Hepatocyte (in vitro differentiated cells): ENCODE results near the gene CEP135. TPM values are rescaled to one million over a fixed set of nuclear protein-coding genes. Genes with fewer than 3 reads are reported as not detected.

Experiments used
- DNase-seq: peaks from one replicate; pipeline ENCODE4 v3.0.0-alpha.2; 2016; ENCODE audit warnings: low spot score
- H2AFZ ChIP-seq: fragments of 200-600 bp; sonication (generic); 2 replicates; pipeline ENCODE4 v1.6.0; 2016; ENCODE audit warnings: antibody characterized with exemption, mild to moderate bottlenecking
- H3K27ac ChIP-seq: fragments of 200-600 bp; sonication (generic); 2 replicates; pipeline ENCODE4 v1.5.1; 2016; ENCODE audit warnings: mild to moderate bottlenecking
- H3K27me3 ChIP-seq: fragments of 200-600 bp; sonication (generic); 2 replicates; pipeline ENCODE4 v1.6.1; 2016
- H3K36me3 ChIP-seq: fragments of 200-600 bp; sonication (generic); replicated peaks from 2 replicates; pipeline ENCODE4 v1.5.1; 2016; ENCODE audit warnings: low read depth; ENCODE audit not compliant: insufficient read depth
- H3K4me1 ChIP-seq: fragments of 200-600 bp; sonication (generic); 2 replicates; pipeline ENCODE4 v1.5.1; 2016; ENCODE audit warnings: mild to moderate bottlenecking, moderate library complexity; ENCODE audit not compliant: insufficient read depth
- H3K4me2 ChIP-seq: fragments of 200-600 bp; sonication (generic); 2 replicates; pipeline ENCODE4 v1.6.0; 2016
- H3K4me3 ChIP-seq: fragments of 200-600 bp; sonication (generic); 2 replicates; pipeline ENCODE4 v1.5.1; 2016; ENCODE audit warnings: mild to moderate bottlenecking
- H3K79me2 ChIP-seq: fragments of 200-600 bp; sonication (generic); 2 replicates; pipeline ENCODE4 v1.6.0; 2017; ENCODE audit warnings: mild to moderate bottlenecking
- H3K9me2 ChIP-seq: fragments of 200-600 bp; sonication (generic); replicated peaks from 2 replicates; pipeline ENCODE4 v1.6.0; 2017; ENCODE audit warnings: mild to moderate bottlenecking; ENCODE audit not compliant: insufficient read depth
- H3K9me3 ChIP-seq: fragments of 200-600 bp; sonication (generic); 2 replicates; pipeline ENCODE4 v1.5.1; 2016; ENCODE audit warnings: low read depth, mild to moderate bottlenecking
- H4K20me1 ChIP-seq: fragments of 200-600 bp; sonication (generic); 2 replicates; pipeline ENCODE4 v1.6.0; 2016; ENCODE audit warnings: mild to moderate bottlenecking; ENCODE audit not compliant: insufficient read depth, poor library complexity, severe bottlenecking
- CTCF ChIP-seq: fragments of 200-600 bp; sonication (generic); IDR thresholded peaks from 2 replicates; pipeline ENCODE4 v1.5.1; 2016; ENCODE audit warnings: antibody characterized with exemption, mild to moderate bottlenecking; ENCODE audit not compliant: poor library complexity
- EZH2 ChIP-seq: fragments of 200-600 bp; sonication (generic); IDR thresholded peaks from 2 replicates; pipeline ENCODE4 v1.6.1; 2016; ENCODE audit warnings: antibody characterized with exemption, mild to moderate bottlenecking, borderline replicate concordance
- EZH2phosphoT487 ChIP-seq: fragments of 200-600 bp; sonication (generic); IDR thresholded peaks from one replicate; pipeline ENCODE4 v1.6.1; 2018; ENCODE audit warnings: antibody characterized with exemption, mild to moderate bottlenecking, low read depth, moderate library complexity; ENCODE audit not compliant: unreplicated experiment, severe bottlenecking
- WGBS: methylation state at CpG from one replicate; pipeline ENCODE4 v1.1.6; 2016; ENCODE audit warnings: low lambda C conversion rate; ENCODE audit errors: missing lambda C conversion rate; 5-methylcytosine and 5-hydroxymethylcytosine counted together
- polyA plus RNA-seq: library from polyadenylated mRNA; unstranded; fragments of >200 nt; fragmentation: Nextera tagmentation; extraction: Ambion mirVana; gene quantifications from 2 replicates; pipeline ENCODE4 v1.2.1, GENCODE V29; 2016
- total RNA-seq: library from RNA; depleted of rRNA; stranded (reverse); fragments of >200 nt; gene quantifications from 2 replicates; pipeline ENCODE4 v1.2.3, GENCODE V29; 2014

The CEP135 gene
- total and polyA plus RNA-seq, 2 experiments from 2014 or later, result 3.1 to 7.7 TPM

GRCh38 chr4:55941881-55942396, 6.8 kb upstream of the CEP135 start:
- Histone ChIP-seq H3K36me3 (no peaks in the 10 kb centered on the region), H3K4me1 (no peaks in the 10 kb centered on the region), H3K79me2 (no peaks in the 10 kb centered on the region), H3K9me2 (no peaks in the 10 kb centered on the region), H4K20me1 (no peaks in the 10 kb centered on the region), H3K27ac (no peak overlapping the region), H3K9me3 (no peaks in the 10 kb centered on the region), H3K4me2 (no peak overlapping the region), H3K27me3 (no peaks in the 10 kb centered on the region), H3K4me3 (no peak overlapping the region), H2AFZ (no peak overlapping the region)
- DNase-seq, result no peak
- 97% methylated on average over 3 of the region's 3 CpGs for WGBS
- TF ChIP-seq CTCF (no peak), EZH2 (no peak), EZH2phosphoT487 (no peak)

- Histone ChIP-seq H3K4me3 (no peak overlapping the region), H3K9me2 (no peaks in the 10 kb centered on the region), H3K36me3 (no peaks in the 10 kb centered on the region), H3K79me2 (peaks cover 24% of the 10 kb centered on the region), H3K9me3 (no peaks in the 10 kb centered on the region), H3K27me3 (no peaks in the 10 kb centered on the region), H2AFZ (peak overlapping the region; percentile 80), H3K4me2 (peak overlapping the region; percentile 92), H3K27ac (peak overlapping the region; percentile 95), H3K4me1 (peaks cover 21% of the 10 kb centered on the region), H4K20me1 (no peaks in the 10 kb centered on the region)
- DNase-seq, result no peak
- TF ChIP-seq EZH2phosphoT487 (no peak), EZH2 (no peak), CTCF (no peak)
- WGBS, result 72% methylated on average over 6 of the region's 6 CpGs
Measured at GRCh38 chr4:55947254-55947882, 1.4 kb upstream of the CEP135 start.

- no peaks in the 10 kb centered on the region for H4K20me1 ChIP-seq
- H3K4me3 ChIP-seq, result peak overlapping the region; percentile 39
- H3K4me2 ChIP-seq, result peak overlapping the region; percentile 92
- H3K36me3 ChIP-seq, result no peaks in the 10 kb centered on the region
- peaks cover 29% of the 10 kb centered on the region for H3K79me2 ChIP-seq
- DNase-seq, result peak; percentile 61
- H2AFZ ChIP-seq, result peak overlapping the region; percentile 80
- WGBS, result 7% methylated on average over 19 of the region's 19 CpGs
- H3K9me3 ChIP-seq, result no peaks in the 10 kb centered on the region
- TF ChIP-seq EZH2phosphoT487 (no peak), CTCF (no peak), EZH2 (no peak)
- H3K9me2 ChIP-seq, result no peaks in the 10 kb centered on the region
- H3K27ac ChIP-seq, result peak overlapping the region; percentile 95
- H3K27me3 ChIP-seq, result no peaks in the 10 kb centered on the region
- peaks cover 21% of the 10 kb centered on the region for H3K4me1 ChIP-seq
Measured at GRCh38 chr4:55947912-55948725, 626 bp upstream of the CEP135 start.
